Endothelial cell (in vitro differentiated cells): ENCODE measurements around the gene C2orf42. TPM values are rescaled to one million over a fixed set of nuclear protein-coding genes. Genes with fewer than 3 reads are reported as not detected.
"Not testable (repeated sequence)": the region's sequence is repeated elsewhere in the genome, so short reads cannot be mapped to it uniquely, and the experiment has no call there.

Experiments
- DNase-seq: peaks from one replicate; pipeline ENCODE4 v3.0.0; 2021; ENCODE audit warnings: low spot score
- H3K27ac Mint-ChIP-seq: one replicate; pipeline ENCODE4 v1.8.0; 2021; ENCODE audit warnings: mixed read lengths, inconsistent platforms; ENCODE audit not compliant: unreplicated experiment
- H3K27me3 Mint-ChIP-seq: one replicate; pipeline ENCODE4 v1.8.0; 2021; ENCODE audit warnings: mild to moderate bottlenecking, moderate library complexity, mixed read lengths, inconsistent platforms; ENCODE audit not compliant: unreplicated experiment
- H3K36me3 Mint-ChIP-seq: one replicate; pipeline ENCODE4 v1.8.0; 2021; ENCODE audit warnings: mild to moderate bottlenecking, low read depth, mixed read lengths, inconsistent platforms; ENCODE audit not compliant: unreplicated experiment
- H3K4me1 Mint-ChIP-seq: one replicate; pipeline ENCODE4 v1.8.0; 2021; ENCODE audit warnings: mild to moderate bottlenecking, mixed read lengths, inconsistent platforms; ENCODE audit not compliant: unreplicated experiment
- H3K4me3 Mint-ChIP-seq: one replicate; pipeline ENCODE4 v1.8.0; 2021; ENCODE audit warnings: mild to moderate bottlenecking, mixed read lengths, inconsistent platforms; ENCODE audit not compliant: unreplicated experiment
- H3K9me3 Mint-ChIP-seq: one replicate; pipeline ENCODE4 v1.8.0; 2021; ENCODE audit warnings: mixed read lengths, inconsistent platforms; ENCODE audit not compliant: unreplicated experiment
- long read RNA-seq: library from polyadenylated mRNA; unstranded; transcript quantifications from one replicate; pipeline ENCODE4 v2.0.0, GENCODE V29; 2020; ENCODE audit not compliant: unreplicated experiment
- total RNA-seq: library from RNA; stranded (reverse); fragmentation: NEBNext Ultra II Directional; extraction: Animal tissue kit (Norgen Biotek cat#: 25700); gene quantifications from one replicate; pipeline ENCODE4 v1.2.1, GENCODE V29; 2021; ENCODE audit not compliant: unreplicated experiment
- TF ChIP-seq, protein P1 (sequence below): fragments of 200-600 bp; sonication (generic); IDR thresholded peaks from one replicate; pipeline ENCODE4 v1.5.0; 2021; ENCODE audit warnings: antibody characterized with exemption; ENCODE audit not compliant: unreplicated experiment

Gene C2orf42
- 15.0 TPM for total RNA-seq
- long read RNA-seq, partial matches to known transcripts, result 0 of 4 reads
- long read RNA-seq, other reads (novel, unspliced or antisense), result 2 of 4 reads

DNA sequence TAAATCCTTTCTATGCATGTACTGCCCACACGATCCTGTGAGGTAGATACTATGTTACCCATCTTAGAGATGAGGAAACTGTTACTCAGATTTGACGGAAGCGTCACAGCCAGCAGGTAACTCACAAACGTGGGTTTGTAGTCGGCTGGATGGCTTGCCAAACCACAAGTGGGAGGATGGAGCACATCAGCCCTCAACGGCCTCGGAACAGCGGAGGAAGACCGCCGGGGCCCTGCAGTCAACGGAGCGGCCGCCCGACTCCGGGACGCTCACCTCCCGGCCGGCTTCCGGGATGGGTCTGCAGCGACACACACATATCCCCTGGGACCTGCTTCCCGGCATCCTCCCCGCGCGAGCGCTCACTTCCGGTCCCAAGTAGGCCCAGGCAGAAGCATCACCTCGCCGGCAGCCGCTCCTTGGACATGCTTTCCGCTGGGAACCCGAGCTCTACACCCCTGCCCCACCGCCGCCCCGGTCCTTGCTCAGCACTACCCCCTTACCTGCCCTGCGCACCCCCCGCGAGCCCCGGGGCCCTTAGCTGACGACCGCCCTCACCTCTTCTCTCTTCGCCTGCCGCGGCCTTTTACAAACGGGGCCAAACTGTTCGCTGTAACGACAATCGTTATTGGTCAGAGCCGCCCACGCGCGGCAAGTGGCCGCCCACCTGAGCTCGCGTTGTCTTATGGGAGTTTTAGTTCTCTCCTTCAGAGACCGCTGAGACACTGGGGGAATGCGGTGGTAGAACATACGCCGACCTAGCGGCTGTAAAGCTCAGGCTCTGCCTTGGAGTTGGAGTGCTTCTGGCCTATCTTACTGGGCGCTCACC, at the start of gene C2orf42:
Gene C2orf42, minus strand, starts transcription at position 602 of the 826 bp plus-strand sequence. CDS start 9,034 bp downstream, outside the sequence.
- peak within 1 kb of the TSS; percentile 92 for H3K27ac Mint-ChIP-seq
- no peaks in the 10 kb centered on the region for H3K9me3 Mint-ChIP-seq
- TF ChIP-seq, protein P1, sequence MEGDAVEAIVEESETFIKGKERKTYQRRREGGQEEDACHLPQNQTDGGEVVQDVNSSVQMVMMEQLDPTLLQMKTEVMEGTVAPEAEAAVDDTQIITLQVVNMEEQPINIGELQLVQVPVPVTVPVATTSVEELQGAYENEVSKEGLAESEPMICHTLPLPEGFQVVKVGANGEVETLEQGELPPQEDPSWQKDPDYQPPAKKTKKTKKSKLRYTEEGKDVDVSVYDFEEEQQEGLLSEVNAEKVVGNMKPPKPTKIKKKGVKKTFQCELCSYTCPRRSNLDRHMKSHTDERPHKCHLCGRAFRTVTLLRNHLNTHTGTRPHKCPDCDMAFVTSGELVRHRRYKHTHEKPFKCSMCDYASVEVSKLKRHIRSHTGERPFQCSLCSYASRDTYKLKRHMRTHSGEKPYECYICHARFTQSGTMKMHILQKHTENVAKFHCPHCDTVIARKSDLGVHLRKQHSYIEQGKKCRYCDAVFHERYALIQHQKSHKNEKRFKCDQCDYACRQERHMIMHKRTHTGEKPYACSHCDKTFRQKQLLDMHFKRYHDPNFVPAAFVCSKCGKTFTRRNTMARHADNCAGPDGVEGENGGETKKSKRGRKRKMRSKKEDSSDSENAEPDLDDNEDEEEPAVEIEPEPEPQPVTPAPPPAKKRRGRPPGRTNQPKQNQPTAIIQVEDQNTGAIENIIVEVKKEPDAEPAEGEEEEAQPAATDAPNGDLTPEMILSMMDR, result no peak
- DNase-seq, result peak; percentile 87
- H3K4me1 Mint-ChIP-seq, result peaks cover 5% of the 10 kb centered on the region
- H3K4me3 Mint-ChIP-seq, result peak within 1 kb of the TSS; percentile 92
- H3K27me3 Mint-ChIP-seq, result peaks cover 3% of the 10 kb centered on the region
- no peaks in the 10 kb centered on the region for H3K36me3 Mint-ChIP-seq

DNA sequence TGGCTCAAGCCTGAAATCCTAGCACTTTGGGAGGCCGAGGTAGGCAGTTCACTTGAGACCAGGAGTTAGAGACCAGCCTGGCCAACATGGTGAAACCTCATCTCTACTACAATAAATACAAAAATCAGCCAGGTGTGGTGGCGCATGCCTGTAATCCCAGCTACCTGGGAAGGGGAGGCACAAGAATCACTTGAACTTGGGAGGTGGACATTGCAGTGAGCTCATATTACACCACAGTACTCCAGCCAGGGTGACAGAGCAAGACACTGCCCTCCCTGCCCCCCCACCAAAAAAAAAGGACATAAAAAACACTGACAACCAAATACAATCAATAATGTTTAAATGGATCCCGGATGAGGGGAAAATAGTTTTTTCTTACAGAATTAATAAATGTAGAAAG, 49.8 kb upstream of the C2orf42 start:
- H3K36me3 Mint-ChIP-seq, result peaks cover 16% of the 10 kb centered on the region
- no peak overlapping the region for H3K4me3 Mint-ChIP-seq
- H3K9me3 Mint-ChIP-seq, result no peaks in the 10 kb centered on the region
- H3K27ac Mint-ChIP-seq, result no peak overlapping the region
- TF ChIP-seq, protein P1, result no peak
- DNase-seq, result no peak
- H3K4me1 Mint-ChIP-seq, result peaks cover 15% of the 10 kb centered on the region
- peaks cover 1% of the 10 kb centered on the region for H3K27me3 Mint-ChIP-seq

DNA sequence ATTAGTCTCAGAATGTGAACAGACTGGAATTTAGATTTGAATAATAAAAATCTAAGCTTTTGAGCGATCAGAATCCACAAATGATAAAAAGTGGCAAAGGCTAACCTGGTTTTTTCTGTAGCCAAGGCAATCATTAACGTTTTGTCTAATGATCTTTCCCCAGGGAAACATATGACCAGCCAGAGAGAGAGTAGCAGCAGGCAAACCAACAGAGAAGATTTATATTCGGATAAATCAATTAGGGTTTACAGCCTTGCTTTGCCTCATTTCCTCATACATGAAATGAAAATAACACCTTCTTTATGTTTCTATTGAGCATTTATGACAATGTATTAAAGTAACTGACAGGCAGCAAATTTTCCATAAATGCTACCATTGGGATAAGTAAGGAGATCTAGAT, 43.1 kb upstream of the C2orf42 start:
- Mint-ChIP-seq H3K36me3 (peaks cover 10% of the 10 kb centered on the region), H3K9me3 (no peaks in the 10 kb centered on the region), H3K27ac (no peak overlapping the region), H3K27me3 (no peaks in the 10 kb centered on the region), H3K4me3 (peak overlapping the region; percentile 62), H3K4me1 (no peaks in the 10 kb centered on the region)
- TF ChIP-seq, protein P1, result no peak
- no peak for DNase-seq

DNA sequence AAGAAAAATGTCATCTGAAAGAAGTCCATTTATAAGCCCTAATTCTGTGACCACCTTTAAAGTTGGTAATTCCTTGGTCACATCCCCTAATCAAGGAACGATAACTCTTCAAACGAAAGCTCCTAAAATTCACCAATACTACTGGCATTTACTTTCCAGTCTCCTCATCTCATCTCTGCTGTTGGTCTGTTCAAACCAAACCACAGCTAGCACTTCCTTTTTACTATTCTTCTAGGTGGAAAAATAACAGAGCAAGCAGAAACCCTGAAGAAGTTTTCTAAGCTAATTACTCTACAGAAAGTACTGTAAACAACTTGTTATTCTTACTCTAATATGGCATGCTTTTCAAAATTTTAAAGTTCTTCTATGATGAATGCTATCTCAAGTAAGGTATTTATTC, 36.0 kb upstream of the C2orf42 start:
- Mint-ChIP-seq H3K4me3 (no peak overlapping the region), H3K27ac (no peak overlapping the region), H3K36me3 (peaks cover 29% of the 10 kb centered on the region), H3K27me3 (no peaks in the 10 kb centered on the region), H3K4me1 (no peaks in the 10 kb centered on the region), H3K9me3 (no peaks in the 10 kb centered on the region)
- TF ChIP-seq, protein P1, result no peak
- DNase-seq, result no peak

DNA sequence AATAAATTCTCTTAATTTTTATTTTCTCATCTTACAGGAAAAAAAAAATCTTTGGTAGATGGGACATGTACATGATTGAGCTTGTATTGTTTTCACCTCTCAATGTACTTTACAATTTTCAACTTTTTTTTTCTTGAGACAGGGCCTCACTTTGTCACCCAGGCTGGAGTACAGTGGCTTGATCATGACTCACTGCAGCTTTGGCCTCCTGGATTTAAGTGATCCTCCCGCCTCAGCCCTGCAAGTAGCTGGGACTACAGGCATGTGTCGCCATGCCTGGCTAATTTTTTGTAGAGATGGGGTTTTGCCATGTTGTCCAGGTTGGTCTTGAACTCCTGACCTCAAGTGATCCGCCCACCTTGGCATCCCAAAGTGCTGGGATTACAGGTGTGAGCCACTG, 32.5 kb upstream of the C2orf42 start:
- H3K4me3 Mint-ChIP-seq, H3K27me3 Mint-ChIP-seq, H3K27ac Mint-ChIP-seq, DNase-seq, H3K9me3 Mint-ChIP-seq, H3K4me1 Mint-ChIP-seq: not testable (repeated sequence)
- peaks cover 35% of the 10 kb centered on the region for H3K36me3 Mint-ChIP-seq
